ENCODE results near the gene CELF5. TPM values are rescaled to one million over a fixed set of nuclear protein-coding genes. Genes with fewer than 3 reads are reported as not detected.

Gene CELF5
- total and polyA plus RNA-seq, 2 experiments from 2014 or later = 5.6 to 10.6 TPM

GRCh38 chr19:3335431-3336350 lies 111.2 kb downstream of the CELF5 start:
- no peaks in the 10 kb centered on the region for H3K36me3 Mint-ChIP-seq (ENCODE audit: low read depth)
- H3K4me3 Mint-ChIP-seq = no peak overlapping the region
- Histone ChIP-seq H3K27ac (ENCODE audit: low read depth) (no peak overlapping the region), H3K4me3 (no peak overlapping the region), H3K4me1 (ENCODE audit: insufficient read depth) (no peaks in the 10 kb centered on the region), H4K20me1 (replicated peaks; ENCODE audit: insufficient read depth) (no peaks in the 10 kb centered on the region), H3K79me2 (replicated peaks; ENCODE audit: insufficient read depth) (no peaks in the 10 kb centered on the region), H3K4me2 (no peak overlapping the region), H3F3A (replicated peaks; ENCODE audit: low read depth) (no peaks in the 10 kb centered on the region), H3K9me2 (ENCODE audit: insufficient read depth) (no peaks in the 10 kb centered on the region), H3K36me3 (ENCODE audit: insufficient read depth) (no peaks in the 10 kb centered on the region), H2AFZ (no peak overlapping the region), H3K27me3 (ENCODE audit: insufficient read depth) (no peaks in the 10 kb centered on the region)
- TF ChIP-seq STAT1 (IDR thresholded peaks at IDR 0.05; ENCODE audit: unreplicated experiment) (no peak), NANOG (IDR thresholded peaks at IDR 0.05; ENCODE audit: borderline replicate concordance) (no peak), REST (IDR thresholded peaks at IDR 0.05; ENCODE audit: unreplicated experiment) (no peak), JUNB (IDR thresholded peaks at IDR 0.05; ENCODE audit: unreplicated experiment) (no peak), ETS1 (IDR thresholded peaks at IDR 0.05) (no peak), CTCF (conservative IDR thresholded peaks at IDR 0.05; ENCODE audit: low read depth in 2 of 2) (no peak), POLR2AphosphoS5 (IDR thresholded peaks at IDR 0.05; ENCODE audit: low read depth) (no peak), ZNF331 (CRISPR knock-in tag; IDR thresholded peaks at IDR 0.05; ENCODE audit: low read depth) (no peak), CREB1 (CRISPR knock-in tag; IDR thresholded peaks at IDR 0.05; ENCODE audit: low read depth) (no peak)
- peaks cover 3% of the 10 kb centered on the region for H3K27me3 Mint-ChIP-seq (ENCODE audit: insufficient read depth, low read depth, poor library complexity)
- ATAC-seq (no peak), DNase-seq (ENCODE audit: low spot score) (no peak)
- peaks cover 7% of the 10 kb centered on the region for H3K9me3 Mint-ChIP-seq
- no peaks in the 10 kb centered on the region for H3K4me1 Mint-ChIP-seq
- no peak overlapping the region for H3K27ac Mint-ChIP-seq

All from GM23338 (cell line).